Naive thymus-derived CD8-positive, alpha-beta T cell (primary cell): ENCODE measurements around the gene FLNB. TPM values are rescaled to one million over a fixed set of nuclear protein-coding genes. Genes with fewer than 3 reads are reported as not detected.

Experiments
- ATAC-seq, 2 donors: fragments of 150-1000 bp; cut with Tn5 transposase in 1 of 2; sonication (Bioruptor Pico), chemical (Tn5 transposase) in 1 of 2; 1 replicate in 1 of 2; 2 replicates in 1 of 2; pipeline ENCODE4 v1.10.0; 2021; ENCODE audit warnings: mild to moderate bottlenecking in 2 of 2, moderate library complexity in 2 of 2
- POLR2A ChIA-PET: fragments of 350-600 bp; sonication (Branson Sonifier 250); formaldehyde crosslinking; loops from one replicate; lab custom pipeline; 2021; ENCODE audit warnings: antibody characterized with exemption; lab: Charles Lee
- DNase-seq, 10 donors: peaks; one replicate each; pipeline versions ENCODE4 v3.0.0 to v3.0.0-alpha.2; 2020 to 2022
- H3K27ac Mint-ChIP-seq, 10 donors: one replicate each; pipeline ENCODE4 v1.8.0; 2020 to 2022; ENCODE audit warnings: mild to moderate bottlenecking in 10 of 10, mixed read lengths in 10 of 10, moderate library complexity in 4 of 10, inconsistent platforms in 1 of 10
- H3K27me3 Mint-ChIP-seq, 5 donors: one replicate each; pipeline ENCODE4 v1.8.0; 2021 to 2022; ENCODE audit warnings: mixed read lengths in 5 of 5
- H3K36me3 Mint-ChIP-seq, 3 donors: one replicate each; pipeline ENCODE4 v1.8.0; 2020 to 2022; ENCODE audit warnings: mixed read lengths in 3 of 3, mild to moderate bottlenecking in 2 of 3, inconsistent platforms in 1 of 3
- H3K4me1 Mint-ChIP-seq, 4 donors: one replicate each; pipeline ENCODE4 v1.8.0; 2021 to 2022; ENCODE audit warnings: mixed read lengths in 4 of 4
- H3K4me3 Mint-ChIP-seq, 10 donors: one replicate each; pipeline ENCODE4 v1.8.0; 2020 to 2022; ENCODE audit warnings: mild to moderate bottlenecking in 10 of 10, mixed read lengths in 10 of 10, moderate library complexity in 6 of 10, inconsistent platforms in 1 of 10
- H3K9me3 Mint-ChIP-seq, 9 donors: one replicate each; pipeline ENCODE4 v1.8.0; 2020 to 2022; ENCODE audit warnings: mixed read lengths in 9 of 9, mild to moderate bottlenecking in 3 of 9, inconsistent platforms in 1 of 9, moderate library complexity in 1 of 9
- polyA plus RNA-seq, 3 donors: library from polyadenylated mRNA; unstranded; fragments of 300-500 nt; fragmentation: Illumina TruSeq; gene quantifications; one replicate each; pipeline ENCODE4 v1.2.3, GENCODE V29; 2021
- total RNA-seq, 8 experiments: library from RNA in 2 of 8; stranded (reverse) in 2 of 8; gene quantifications; one replicate each; pipeline ENCODE4 v1.2.3 and lab custom pipeline; 2021 to 2026

Gene FLNB
- total and polyA plus RNA-seq, 5 experiments from 2014 or later = 11.8 to 76.7 (median 32.2) TPM

DNA sequence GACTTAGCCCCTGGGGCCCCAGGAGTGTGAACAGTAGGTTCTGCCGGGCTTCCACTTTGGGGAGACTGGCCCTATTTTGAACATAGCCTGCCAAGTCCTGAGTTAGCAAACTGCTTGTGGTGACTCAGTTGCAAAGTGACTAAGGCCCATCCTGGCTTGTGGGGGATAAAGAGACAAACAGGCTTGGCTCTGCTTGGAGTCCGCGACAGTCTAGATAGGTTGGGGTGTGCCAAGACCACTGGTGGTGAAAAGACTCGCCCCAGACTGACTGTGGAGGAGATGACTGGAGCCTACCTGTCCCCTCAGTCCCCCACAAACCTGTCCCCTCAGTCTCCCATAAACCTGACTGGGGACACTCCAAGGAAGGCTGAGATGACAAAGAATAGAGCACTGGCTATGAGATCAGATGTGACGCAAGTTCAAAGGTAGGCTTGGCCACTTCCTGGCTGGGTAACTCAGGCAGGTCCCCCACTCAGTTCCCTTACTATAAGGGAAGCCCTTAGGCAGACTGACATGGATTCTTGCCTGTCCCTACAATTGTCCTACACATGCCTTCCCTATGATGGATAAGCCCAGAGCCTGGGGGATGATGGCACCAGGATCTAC lies 198.3 kb downstream of the FLNB start:
- DNase-seq = no peak
- Mint-ChIP-seq H3K27ac (no peak overlapping the region), H3K36me3 (peaks cover 0 to 10% (median 9%) of the 10 kb centered on the region in 3 donors), H3K9me3 (peaks cover 0 to 13% (median 3%) of the 10 kb centered on the region in 9 donors), H3K27me3 (peaks cover 2 to 11% (median 8%) of the 10 kb centered on the region in 5 donors), H3K4me1 (peaks cover 0 to 21% (median 2%) of the 10 kb centered on the region in 4 donors), H3K4me3 (no peak overlapping the region)
- POLR2A ChIA-PET = no interaction called here
- peak in 1 of 2 donors; percentile 78 for ATAC-seq

DNA sequence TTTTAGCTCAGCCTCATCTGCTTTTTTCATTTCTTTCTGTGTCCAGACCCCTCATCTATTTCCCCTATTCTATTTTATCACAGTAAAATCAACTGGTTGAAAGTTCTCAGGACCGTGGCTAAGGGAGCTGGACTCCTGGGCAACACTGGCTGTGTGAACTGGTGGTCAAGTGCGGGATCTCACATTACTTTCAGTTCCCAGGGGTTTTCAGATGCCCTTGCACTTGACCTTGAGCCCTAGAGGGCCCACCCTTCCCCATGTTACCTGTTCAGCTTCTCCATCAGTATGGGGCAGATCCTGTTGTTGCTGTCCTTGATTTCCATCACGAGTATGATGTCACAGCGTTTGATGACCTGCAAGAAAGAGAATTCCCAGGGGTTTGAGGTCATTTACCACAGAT lies 199.7 kb downstream of the FLNB start:
- peaks cover 0 to 5% (median 3%) of the 10 kb centered on the region in 9 donors for H3K9me3 Mint-ChIP-seq
- peaks cover 0 to 4% (median 3%) of the 10 kb centered on the region in 3 donors for H3K36me3 Mint-ChIP-seq
- no peak for DNase-seq
- H3K27me3 Mint-ChIP-seq = peaks cover 2 to 10% (median 7%) of the 10 kb centered on the region in 5 donors
- ATAC-seq = no peak
- no peak overlapping the region for H3K4me3 Mint-ChIP-seq
- POLR2A ChIA-PET = interaction anchor here (0.6 kb wide), 1 partner anchor 245 kb away, joined by 4 read pairs; no protein-coding TSS in a partner anchor
- H3K4me1 Mint-ChIP-seq = peaks cover 0 to 13% (median under 1%) of the 10 kb centered on the region in 4 donors
- no peak overlapping the region for H3K27ac Mint-ChIP-seq

DNA sequence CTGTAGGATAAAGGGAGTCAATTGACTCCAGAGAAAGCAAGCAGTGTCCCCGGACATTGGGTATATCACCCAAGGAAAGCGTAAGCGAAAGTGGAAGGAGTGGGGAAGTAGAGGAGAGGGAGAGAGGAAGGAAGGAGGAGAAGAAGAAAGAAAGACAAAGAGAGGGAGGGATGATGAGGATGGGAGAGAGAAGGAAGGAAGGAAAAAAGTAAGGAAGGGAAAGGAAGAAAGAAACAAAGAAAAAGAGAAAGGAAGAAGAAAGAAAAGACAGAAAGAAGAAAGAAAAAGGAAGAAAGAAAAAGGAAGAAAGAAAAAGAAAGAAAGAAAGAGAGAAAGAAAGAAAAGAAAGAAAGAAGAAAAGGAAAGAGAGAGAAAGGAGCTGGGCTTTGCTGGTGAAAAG lies 201.7 kb downstream of the FLNB start:
- POLR2A ChIA-PET = no interaction called here
- Mint-ChIP-seq H3K27me3 (peaks cover 0 to 7% (median 4%) of the 10 kb centered on the region in 5 donors), H3K27ac (peak overlapping the region in 1 of 10 donors; percentile 19), H3K36me3 (no peaks in the 10 kb centered on the region), H3K9me3 (no peaks in the 10 kb centered on the region), H3K4me1 (peaks cover 0 to 21% (median under 1%) of the 10 kb centered on the region in 4 donors), H3K4me3 (no peak overlapping the region)
- no peak for DNase-seq
- no peak for ATAC-seq

DNA sequence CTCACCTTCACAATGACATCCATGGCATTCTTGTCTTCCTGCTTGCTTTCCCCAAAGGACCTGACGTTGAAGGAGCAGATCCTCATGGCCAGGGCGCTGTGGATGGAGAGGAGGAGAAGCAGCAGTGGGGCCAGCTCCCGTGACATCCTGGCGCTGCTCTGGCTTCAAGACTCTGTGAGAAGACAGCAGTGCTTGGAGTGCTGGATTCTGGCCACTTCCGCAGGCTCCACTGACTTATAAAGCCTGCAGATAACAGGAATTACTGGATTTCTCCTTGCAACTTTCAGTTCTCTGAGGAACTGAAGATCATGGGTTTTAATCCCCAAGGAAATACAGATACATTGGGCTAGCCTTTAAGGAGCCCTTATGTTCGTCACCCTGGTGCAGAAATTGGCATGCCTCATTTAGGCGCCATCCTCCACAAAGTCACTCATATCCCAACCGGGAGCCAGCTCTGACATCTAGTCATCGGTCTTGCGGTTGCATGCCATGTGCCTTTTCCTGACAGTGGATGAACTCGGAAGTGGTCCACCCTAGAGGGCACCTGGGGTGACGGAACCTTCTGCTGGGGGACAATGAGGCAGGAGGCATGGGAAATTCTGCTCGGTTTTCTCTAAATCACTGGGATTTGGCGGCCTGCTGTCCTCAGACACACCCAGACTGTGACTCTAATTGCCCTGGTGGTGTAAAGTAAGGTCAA lies 202.7 kb downstream of the FLNB start, which contains the start of gene DNASE1L3:
TSS of gene DNASE1L3 (minus strand) at position 212 of the 700 bp plus-strand sequence. CDS start at position 146, 66 bp downstream.
- no peak within 1 kb of the TSS for H3K4me3 Mint-ChIP-seq
- H3K27me3 Mint-ChIP-seq = peaks cover 0 to 7% (median 4%) of the 10 kb centered on the region in 5 donors
- no peaks in the 10 kb centered on the region for H3K9me3 Mint-ChIP-seq
- ATAC-seq = no peak
- no peak for DNase-seq
- peaks cover 0 to 30% (median 4%) of the 10 kb centered on the region in 4 donors for H3K4me1 Mint-ChIP-seq
- H3K36me3 Mint-ChIP-seq = no peaks in the 10 kb centered on the region
- H3K27ac Mint-ChIP-seq = peak within 1 kb of the TSS in 1 of 10 donors; percentile 19
- POLR2A ChIA-PET = interaction anchor here (0.5 to 0.7 kb wide), 2 partner anchors 128 to 201 kb away, joined by 3 to 4 read pairs; no protein-coding TSS in a partner anchor

DNA sequence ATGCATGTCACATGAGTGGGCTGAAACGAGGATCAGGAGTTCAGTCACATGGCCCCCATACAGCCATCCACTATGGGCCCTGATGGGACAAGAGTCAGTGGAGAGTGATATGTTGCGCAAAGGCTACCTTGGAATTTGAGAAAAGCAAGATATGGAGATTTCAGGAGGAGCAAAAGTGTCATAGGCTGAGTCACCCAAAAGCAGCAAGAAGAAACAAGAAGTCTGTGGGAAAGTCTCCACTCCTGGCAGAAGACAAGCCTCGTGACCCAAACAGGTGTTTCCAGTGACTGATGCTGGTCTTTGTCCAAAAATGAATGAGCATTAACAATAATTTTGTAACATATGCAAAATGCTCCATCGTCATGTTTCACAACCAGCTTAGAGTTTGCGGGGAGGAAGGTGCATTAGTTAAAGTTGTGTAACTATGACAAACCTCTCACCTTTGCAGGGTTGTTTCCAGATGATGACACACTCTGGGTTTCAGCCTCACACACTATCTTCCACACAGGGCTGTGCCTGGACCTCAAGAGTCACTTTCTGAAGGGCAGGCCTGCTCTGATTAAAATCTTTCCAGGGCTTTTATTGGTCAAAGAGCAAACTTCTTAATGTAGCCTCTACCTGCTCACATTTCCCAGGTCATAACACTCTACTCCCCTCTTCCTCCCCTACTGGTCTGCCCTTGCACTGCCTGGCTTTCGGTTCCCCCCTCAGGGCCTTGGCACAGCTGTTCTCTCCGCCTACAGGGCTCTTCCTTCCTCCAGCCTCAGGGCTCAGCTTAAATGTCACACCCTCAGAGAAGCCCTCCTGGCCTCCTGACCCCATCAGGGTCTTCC lies 206.5 kb downstream of the FLNB start:
- POLR2A ChIA-PET = interaction anchor here (0.7 kb wide), 1 partner anchor 37 kb away, joined by 8 read pairs; no protein-coding TSS in a partner anchor
- Mint-ChIP-seq H3K27ac (peak overlapping the region in 3 of 10 donors; percentile 20 to 58 (median 57)), H3K9me3 (no peaks in the 10 kb centered on the region), H3K27me3 (peaks cover 0 to 5% (median 2%) of the 10 kb centered on the region in 5 donors), H3K4me1 (peaks cover 5 to 45% (median 10%) of the 10 kb centered on the region in 4 donors), H3K4me3 (peak overlapping the region in 1 of 10 donors; percentile 34), H3K36me3 (no peaks in the 10 kb centered on the region)
- ATAC-seq (peak; percentile 49 to 67), DNase-seq (no peak)

DNA sequence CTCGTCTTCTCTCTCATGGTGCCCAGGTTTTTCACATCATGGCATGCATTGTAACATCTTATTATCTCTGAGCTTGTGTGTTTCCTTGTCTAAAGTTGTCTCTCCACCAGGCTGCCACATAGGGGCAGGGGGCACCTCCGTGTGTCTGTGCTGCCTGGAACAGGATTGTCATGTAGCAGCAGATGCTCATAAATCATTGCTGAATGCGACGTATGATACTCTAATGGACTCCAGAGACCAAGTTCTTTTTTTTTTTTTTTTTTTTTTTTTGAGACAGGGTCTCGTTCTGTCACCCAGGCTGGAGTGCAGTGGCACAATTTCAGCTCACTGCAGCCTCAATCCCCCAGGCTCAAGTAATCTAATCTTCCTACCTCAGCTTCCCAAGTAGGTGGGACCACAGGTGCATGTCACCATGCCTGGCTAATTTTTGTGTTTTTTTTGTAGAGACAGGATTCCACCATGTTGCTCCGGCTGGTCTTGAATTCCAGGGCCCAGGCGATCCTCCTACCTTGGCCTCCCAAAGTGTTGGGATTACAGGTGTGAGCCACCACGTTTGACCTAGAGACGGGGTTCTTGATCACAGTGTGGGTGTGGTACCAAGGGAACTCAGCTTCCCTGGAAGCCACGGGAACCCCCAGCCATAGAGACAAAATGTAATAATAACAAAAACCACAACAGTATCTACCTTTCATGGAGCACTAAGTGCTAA lies 207.2 kb downstream of the FLNB start:
- ATAC-seq = no peak
- POLR2A ChIA-PET = interaction anchor here (0.7 kb wide), 1 partner anchor 37 kb away, joined by 8 read pairs; no protein-coding TSS in a partner anchor
- Mint-ChIP-seq H3K4me1 (peaks cover 5 to 42% (median 10%) of the 10 kb centered on the region in 4 donors), H3K9me3 (no peaks in the 10 kb centered on the region), H3K27me3 (peaks cover 0 to 4% (median 0%) of the 10 kb centered on the region in 5 donors), H3K4me3 (peak overlapping the region in 1 of 10 donors; percentile 34), H3K27ac (peak overlapping the region in 3 of 10 donors; percentile 20 to 58 (median 57)), H3K36me3 (no peaks in the 10 kb centered on the region)
- DNase-seq = no peak

DNA sequence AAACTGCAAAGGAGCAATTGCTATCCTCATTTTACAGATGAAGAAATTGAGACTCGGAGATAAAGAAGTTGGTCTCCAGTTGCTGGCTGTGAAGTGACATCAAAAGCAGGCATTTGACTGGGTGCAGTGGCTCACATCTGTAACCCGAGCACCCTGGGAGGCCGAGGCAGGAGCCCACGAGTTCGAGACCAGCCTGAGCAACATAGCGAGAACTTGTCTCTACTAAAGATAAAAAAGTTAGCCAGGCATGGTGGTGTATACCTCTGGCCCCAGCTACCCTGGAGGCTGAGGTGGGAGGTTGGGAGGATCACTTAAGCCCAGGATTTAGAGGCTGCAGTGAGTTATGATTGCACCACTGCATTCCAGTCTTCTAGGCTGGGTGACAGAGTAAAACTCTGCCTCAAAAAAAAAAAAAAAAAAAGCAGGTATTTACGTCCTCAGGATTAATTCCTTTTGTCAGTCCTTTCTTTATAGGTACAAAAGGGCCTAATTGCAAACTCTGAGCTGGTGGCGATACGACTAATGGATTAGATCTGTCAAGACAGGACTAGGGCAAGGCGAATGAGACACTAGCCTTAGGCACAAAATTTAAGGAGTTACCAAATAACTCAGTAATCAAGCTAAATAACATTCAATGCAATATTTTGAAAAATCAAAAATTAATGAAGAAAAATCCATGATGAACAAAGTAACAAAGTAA lies 208.4 kb downstream of the FLNB start:
- no peak for ATAC-seq

DNA sequence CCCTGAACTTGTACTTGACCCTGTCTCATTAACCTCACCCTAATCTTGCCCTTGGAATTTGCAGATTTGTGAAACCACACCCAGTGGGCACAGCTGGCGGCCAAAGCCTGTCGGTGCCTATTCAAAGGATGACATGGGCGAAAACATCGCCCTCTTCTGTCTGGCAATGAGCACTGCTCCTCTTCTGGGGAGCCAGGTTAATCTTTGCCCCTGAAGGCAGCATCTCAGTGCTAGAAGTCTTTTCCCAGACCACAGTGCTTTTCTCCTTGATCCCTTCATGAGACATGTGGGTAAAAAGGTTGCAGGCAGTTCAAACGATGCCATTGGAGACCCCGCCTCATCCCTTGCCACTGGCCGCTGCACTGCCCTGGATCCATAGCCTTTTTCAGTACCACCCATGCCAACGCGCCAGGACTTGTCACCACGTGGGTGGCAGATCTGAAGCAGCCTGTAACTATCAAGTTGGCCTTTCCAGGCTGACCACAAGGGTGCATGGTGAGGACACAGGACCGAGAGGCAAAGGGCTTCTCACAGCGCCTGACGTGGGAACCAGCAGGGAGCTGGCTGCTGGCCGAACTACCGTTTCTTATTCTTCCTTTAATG lies 209.1 kb downstream of the FLNB start:
- Mint-ChIP-seq H3K27ac (peak overlapping the region in 1 of 10 donors; percentile 0), H3K4me3 (peak overlapping the region in 7 of 10 donors; percentile 8 to 61 (median 50)), H3K36me3 (no peaks in the 10 kb centered on the region), H3K4me1 (peaks cover 5 to 42% (median 10%) of the 10 kb centered on the region in 4 donors), H3K27me3 (peaks cover 0 to 4% (median 0%) of the 10 kb centered on the region in 5 donors), H3K9me3 (no peaks in the 10 kb centered on the region)
- DNase-seq = peak; percentile 35 to 76 (median 59)
- peak; percentile 94 to 95 for ATAC-seq
- POLR2A ChIA-PET = interaction anchor here (0.7 kb wide), 1 partner anchor 204 kb away, joined by 4 read pairs; no protein-coding TSS in a partner anchor

More for the DNA sequence above, 208.4 kb downstream of the FLNB start:
- H3K9me3 Mint-ChIP-seq = no peaks in the 10 kb centered on the region
- no peak overlapping the region for H3K4me3 Mint-ChIP-seq
- DNase-seq = no peak
- H3K27me3 Mint-ChIP-seq = peaks cover 0 to 4% (median 0%) of the 10 kb centered on the region in 5 donors
- H3K36me3 Mint-ChIP-seq = no peaks in the 10 kb centered on the region
- POLR2A ChIA-PET = interaction anchor here (0.7 kb wide), 1 partner anchor 203 kb away, joined by 4 read pairs; no protein-coding TSS in a partner anchor
- H3K27ac Mint-ChIP-seq = peak overlapping the region in 1 of 10 donors; percentile 0
- peaks cover 5 to 42% (median 10%) of the 10 kb centered on the region in 4 donors for H3K4me1 Mint-ChIP-seq

DNA sequence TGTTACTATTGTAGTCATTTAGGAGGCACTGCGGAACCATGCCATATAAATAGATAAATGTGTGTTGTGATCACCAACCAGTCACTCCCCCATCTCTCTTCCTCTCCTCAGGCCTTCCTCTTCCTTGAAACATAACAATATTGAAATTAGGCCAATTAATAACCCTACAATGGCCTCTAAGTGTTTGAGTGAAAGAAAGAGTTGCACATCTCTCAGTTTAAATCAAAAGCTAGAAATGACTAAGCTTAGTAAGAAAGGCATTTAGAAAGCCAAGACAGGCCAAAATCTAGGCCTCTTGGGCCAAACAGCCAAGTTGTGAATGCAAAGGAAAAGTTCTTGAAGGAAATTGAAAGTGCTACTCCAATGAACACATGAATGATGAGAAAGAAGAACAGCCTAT lies 210.7 kb downstream of the FLNB start:
- no peaks in the 10 kb centered on the region for H3K9me3 Mint-ChIP-seq
- ATAC-seq (no peak), DNase-seq (no peak)
- POLR2A ChIA-PET = no interaction called here
- peaks cover 0 to 4% (median 0%) of the 10 kb centered on the region in 5 donors for H3K27me3 Mint-ChIP-seq
- peak overlapping the region in 1 of 10 donors; percentile 14 for H3K27ac Mint-ChIP-seq
- no peak overlapping the region for H3K4me3 Mint-ChIP-seq
- H3K36me3 Mint-ChIP-seq = no peaks in the 10 kb centered on the region
- H3K4me1 Mint-ChIP-seq = peaks cover 5 to 42% (median 10%) of the 10 kb centered on the region in 4 donors
